ES-I3 (cell line): ENCODE data around the gene ACBD5.
"Not testable (repeated sequence)": the region's sequence is repeated elsewhere in the genome, so short reads cannot be mapped to it uniquely, and the experiment has no call there.

Experiments
- H3K36me3 ChIP-seq: 2 replicates; pipeline ENCODE4 v1.6.1; 2013; ENCODE audit warnings: mild to moderate bottlenecking, low read length, control low read depth, moderate library complexity; ENCODE audit not compliant: insufficient read depth
- H3K4me1 ChIP-seq: 2 replicates; pipeline ENCODE4 v1.6.1; 2013; ENCODE audit warnings: mild to moderate bottlenecking, control low read depth, low read length; ENCODE audit not compliant: insufficient read depth
- H3K9ac ChIP-seq: 2 replicates; pipeline ENCODE4 v1.6.1; 2013; ENCODE audit warnings: low read depth, mild to moderate bottlenecking, low read length, moderate library complexity
- H3K9me3 ChIP-seq: 2 replicates; pipeline ENCODE4 v1.6.1; 2013; ENCODE audit warnings: mild to moderate bottlenecking, low read length, moderate library complexity; ENCODE audit not compliant: control insufficient read depth, insufficient read depth

The ACBD5 gene, protein sequence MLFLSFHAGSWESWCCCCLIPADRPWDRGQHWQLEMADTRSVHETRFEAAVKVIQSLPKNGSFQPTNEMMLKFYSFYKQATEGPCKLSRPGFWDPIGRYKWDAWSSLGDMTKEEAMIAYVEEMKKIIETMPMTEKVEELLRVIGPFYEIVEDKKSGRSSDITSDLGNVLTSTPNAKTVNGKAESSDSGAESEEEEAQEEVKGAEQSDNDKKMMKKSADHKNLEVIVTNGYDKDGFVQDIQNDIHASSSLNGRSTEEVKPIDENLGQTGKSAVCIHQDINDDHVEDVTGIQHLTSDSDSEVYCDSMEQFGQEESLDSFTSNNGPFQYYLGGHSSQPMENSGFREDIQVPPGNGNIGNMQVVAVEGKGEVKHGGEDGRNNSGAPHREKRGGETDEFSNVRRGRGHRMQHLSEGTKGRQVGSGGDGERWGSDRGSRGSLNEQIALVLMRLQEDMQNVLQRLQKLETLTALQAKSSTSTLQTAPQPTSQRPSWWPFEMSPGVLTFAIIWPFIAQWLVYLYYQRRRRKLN

GRCh38 chr10:27240212-27241009 is at the start of gene ACBD5:
TSS of gene ACBD5 (minus strand) at chr10:27240797. CDS start at chr10:27240688, 109 bp downstream.
- no peaks in the 10 kb centered on the region for H3K9me3 ChIP-seq
- no peaks in the 10 kb centered on the region for H3K36me3 ChIP-seq
- no peaks in the 10 kb centered on the region for H3K4me1 ChIP-seq
- peak within 1 kb of the TSS; percentile 64 for H3K9ac ChIP-seq

- Histone ChIP-seq H3K9me3 (no peaks in the 10 kb centered on the region), H3K9ac (no peak overlapping the region), H3K4me1 (no peaks in the 10 kb centered on the region), H3K36me3 (no peaks in the 10 kb centered on the region)
These were observed 44.5 kb upstream of the ACBD5 start for GRCh38 chr10:27285093-27285492.

GRCh38 chr10:27276581-27276980 is 36.0 kb upstream of the ACBD5 start:
- H3K4me1 ChIP-seq: no peaks in the 10 kb centered on the region
- H3K9me3 ChIP-seq: no peaks in the 10 kb centered on the region
- no peak overlapping the region for H3K9ac ChIP-seq
- no peaks in the 10 kb centered on the region for H3K36me3 ChIP-seq

- H3K4me1 ChIP-seq, H3K36me3 ChIP-seq, H3K9me3 ChIP-seq, H3K9ac ChIP-seq: not testable (repeated sequence)
These were observed 25.4 kb upstream of the ACBD5 start for GRCh38 chr10:27266025-27266424.

DNA sequence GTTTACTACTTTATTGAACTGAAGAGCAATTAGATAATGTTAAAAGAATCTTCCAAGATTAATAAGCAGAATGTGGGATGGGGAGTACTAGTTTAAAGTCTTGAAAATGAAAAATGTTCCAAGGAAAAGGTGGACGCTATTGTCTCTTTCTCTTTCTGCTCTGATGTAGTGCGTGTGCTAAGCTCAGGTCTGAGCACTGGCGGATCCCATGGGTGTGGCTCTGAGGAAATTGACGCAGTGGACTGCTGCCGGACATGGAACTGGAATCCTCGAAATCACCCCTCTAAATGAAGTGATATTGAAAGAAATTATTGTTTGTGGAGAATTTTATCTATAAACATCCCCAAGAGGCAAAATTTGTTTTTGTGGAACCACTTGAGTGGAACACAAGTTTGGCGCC is 22.2 kb upstream of the ACBD5 start:
- not testable (repeated sequence) for H3K4me1 ChIP-seq, H3K36me3 ChIP-seq, H3K9me3 ChIP-seq, H3K9ac ChIP-seq

GRCh38 chr10:27258838-27259812 is 18.5 kb upstream of the ACBD5 start:
- Histone ChIP-seq H3K36me3 (no peaks in the 10 kb centered on the region), H3K9ac (peak overlapping the region; percentile 58), H3K9me3 (no peaks in the 10 kb centered on the region), H3K4me1 (no peaks in the 10 kb centered on the region)

DNA sequence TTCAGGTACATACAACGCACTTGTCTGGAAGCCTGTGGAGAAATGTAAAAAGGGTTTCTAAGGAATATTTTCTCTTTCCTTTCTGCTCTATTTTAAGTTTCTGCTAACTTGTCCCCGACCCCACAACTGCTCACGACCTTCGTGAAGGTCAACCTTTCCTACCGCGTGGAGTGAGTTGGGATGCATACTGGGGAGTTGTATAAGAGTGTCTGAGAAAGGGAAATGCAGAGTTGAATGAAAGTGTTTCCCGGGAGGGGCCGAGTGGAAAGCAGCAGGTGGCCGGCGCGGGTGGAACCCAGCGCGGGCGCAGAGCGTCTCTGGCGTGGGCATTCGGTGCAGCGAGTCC is 17.9 kb upstream of the ACBD5 start:
- Histone ChIP-seq H3K36me3 (no peaks in the 10 kb centered on the region), H3K4me1 (no peaks in the 10 kb centered on the region), H3K9ac (peak overlapping the region; percentile 58), H3K9me3 (no peaks in the 10 kb centered on the region)

DNA sequence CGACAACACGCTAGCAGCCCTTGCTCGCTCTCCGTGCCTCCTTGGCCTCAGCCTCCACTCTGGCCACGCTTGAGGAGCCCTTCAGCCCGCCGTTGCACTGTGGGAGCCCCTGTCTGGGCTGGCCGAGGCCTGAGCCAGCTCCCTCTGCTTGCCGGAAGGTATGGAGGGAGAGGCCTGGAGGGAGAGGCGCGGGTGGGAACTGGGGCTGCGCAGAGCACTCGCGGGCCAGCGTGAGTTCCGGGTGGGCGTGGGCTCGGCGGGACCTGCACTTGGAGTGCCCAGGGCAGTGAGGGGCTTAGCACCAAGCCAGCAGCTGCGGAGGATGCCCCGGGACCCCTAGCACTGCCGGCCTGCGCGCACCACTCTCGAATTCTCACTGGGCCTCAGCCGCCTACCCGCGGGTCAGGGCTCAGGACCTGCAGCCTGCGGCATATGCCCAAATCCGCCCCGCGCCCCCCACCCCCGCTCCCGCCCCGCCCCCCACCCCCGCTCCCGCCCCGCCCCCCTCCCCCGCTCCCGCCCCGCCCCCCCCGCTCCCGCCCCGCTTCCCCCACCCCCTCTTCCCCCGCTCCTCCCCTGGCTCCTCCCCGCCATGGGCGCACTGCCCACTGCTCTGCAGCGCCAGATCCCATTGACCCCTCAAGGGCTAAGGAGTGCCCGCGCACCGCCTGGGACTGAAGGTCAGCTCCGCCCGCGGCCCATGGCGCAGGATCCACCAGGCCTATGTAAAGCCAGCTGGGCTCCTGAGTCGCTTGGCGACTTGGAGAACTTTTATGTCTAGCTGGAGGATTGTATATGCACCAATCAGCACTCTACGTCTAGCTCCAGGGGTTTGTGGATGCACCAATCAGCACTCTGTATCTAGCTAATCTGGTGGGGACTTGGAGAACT is 15.9 kb upstream of the ACBD5 start:
- Histone ChIP-seq H3K9me3 (no peaks in the 10 kb centered on the region), H3K9ac (no peak overlapping the region), H3K36me3 (no peaks in the 10 kb centered on the region), H3K4me1 (peaks cover 4% of the 10 kb centered on the region; the same call in 1 of the 2 replicates)

DNA sequence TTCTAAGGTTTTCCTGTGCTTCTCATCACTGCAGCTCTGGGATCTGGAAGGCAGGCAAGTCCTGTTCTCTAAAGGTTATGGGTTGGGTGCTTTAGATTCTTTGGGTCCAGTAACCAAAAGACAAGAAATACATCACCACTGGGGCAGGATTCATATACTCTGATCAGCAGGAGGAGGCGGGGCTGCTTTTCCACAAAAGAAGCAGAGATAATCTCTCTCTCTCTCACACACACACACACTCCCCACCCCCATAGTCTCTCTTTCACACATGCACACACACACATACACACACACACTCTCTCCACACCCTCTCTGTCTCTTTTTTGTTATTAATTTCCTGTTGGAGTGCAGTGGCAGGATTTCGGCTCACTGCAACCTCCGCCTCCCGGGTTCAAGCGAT is 13.0 kb upstream of the ACBD5 start:
- peaks cover 4% of the 10 kb centered on the region; the same call in 1 of the 2 replicates for H3K4me1 ChIP-seq
- no peaks in the 10 kb centered on the region for H3K9me3 ChIP-seq
- H3K9ac ChIP-seq: peak overlapping the region; percentile 74; the same call in 1 of the 2 replicates
- no peaks in the 10 kb centered on the region for H3K36me3 ChIP-seq

DNA sequence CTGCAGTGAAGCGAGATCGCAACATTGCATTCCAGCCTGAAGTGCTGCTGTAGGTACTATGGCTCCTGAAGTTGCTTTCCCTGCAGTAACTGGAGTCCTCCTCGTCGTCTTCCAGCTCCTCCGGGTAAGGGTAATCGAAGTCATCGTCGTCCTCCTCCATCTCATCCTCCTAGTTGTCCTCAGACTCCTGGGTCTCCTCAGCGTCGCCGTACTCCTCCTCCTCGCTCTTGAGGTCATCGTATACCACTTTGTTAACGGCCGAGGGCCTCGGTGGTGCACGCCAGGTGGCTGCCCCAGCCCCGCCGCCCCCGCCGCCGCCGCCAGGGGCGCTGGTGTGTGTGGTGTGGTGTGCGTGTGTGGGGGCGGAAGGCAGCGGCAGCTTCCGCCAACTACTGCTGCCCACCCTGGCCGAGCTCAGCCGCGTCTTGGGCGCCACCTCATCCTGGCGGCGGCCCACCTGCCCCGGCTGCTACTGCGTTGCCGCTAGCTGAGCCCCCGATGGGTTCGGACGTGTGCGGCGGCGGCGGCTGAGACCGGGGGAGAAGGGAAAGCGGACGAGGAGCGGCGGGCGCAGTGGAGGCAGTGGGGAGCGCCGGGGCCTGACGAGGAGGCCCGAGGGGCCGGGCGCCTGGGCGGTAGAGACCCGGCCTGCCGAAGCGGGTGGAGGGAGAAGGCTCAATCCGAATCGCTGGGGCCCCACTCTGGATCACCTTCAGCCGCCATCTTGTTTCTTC is 11.8 kb upstream of the ACBD5 start:
- Histone ChIP-seq H3K36me3 (no peaks in the 10 kb centered on the region), H3K4me1 (peaks cover 4% of the 10 kb centered on the region; the same call in 1 of the 2 replicates), H3K9ac (peak overlapping the region; percentile 74), H3K9me3 (no peaks in the 10 kb centered on the region)

DNA sequence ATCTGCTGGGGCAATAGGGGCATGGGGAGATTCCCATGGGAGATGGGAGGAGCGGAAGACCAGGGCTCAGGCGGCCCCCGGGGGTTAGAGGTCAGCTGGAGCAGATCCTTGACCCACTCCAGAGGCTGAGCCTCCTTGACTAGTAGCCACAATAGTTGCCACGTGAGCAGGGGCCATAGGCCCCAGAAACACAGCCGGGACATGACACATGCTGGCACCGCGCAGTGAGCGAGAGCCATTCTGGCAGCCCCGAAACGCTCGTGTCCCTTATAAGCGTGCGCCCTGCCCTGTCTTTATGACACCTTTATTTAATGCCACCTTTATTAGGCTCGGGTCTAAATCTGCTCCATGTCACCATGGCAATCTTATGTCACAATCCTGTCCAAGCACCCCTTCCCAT is 11.0 kb upstream of the ACBD5 start:
- Histone ChIP-seq H3K9ac (no peak overlapping the region), H3K4me1 (peaks cover 4% of the 10 kb centered on the region; the same call in 1 of the 2 replicates), H3K9me3 (no peaks in the 10 kb centered on the region), H3K36me3 (no peaks in the 10 kb centered on the region)

DNA sequence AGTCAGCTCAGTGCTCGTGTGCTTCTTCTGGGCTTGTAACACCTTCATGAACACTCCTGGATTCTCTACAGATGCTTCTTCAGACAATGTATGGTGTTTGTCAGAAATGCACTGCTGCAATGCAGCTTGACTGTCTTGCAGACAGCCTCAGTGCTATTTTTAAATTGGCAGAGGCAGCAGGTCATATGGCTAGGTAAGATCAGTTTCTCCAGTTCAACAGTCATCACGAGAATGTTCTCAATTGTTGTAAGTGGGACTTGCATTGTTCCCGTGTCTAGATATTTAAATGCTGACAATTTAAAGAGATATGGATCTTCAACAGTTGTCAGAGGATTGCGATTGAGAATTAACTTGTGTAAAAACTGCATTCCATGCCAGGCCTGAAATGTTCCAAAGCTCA is 7.6 kb upstream of the ACBD5 start:
- peaks cover 4% of the 10 kb centered on the region; the same call in 1 of the 2 replicates for H3K4me1 ChIP-seq
- no peak overlapping the region for H3K9ac ChIP-seq
- H3K36me3 ChIP-seq: no peaks in the 10 kb centered on the region
- H3K9me3 ChIP-seq: no peaks in the 10 kb centered on the region

GRCh38 chr10:27247441-27247840 is 6.8 kb upstream of the ACBD5 start:
- Histone ChIP-seq H3K36me3 (no peaks in the 10 kb centered on the region), H3K9me3 (no peaks in the 10 kb centered on the region), H3K9ac (no peak overlapping the region), H3K4me1 (peaks cover 4% of the 10 kb centered on the region; the same call in 1 of the 2 replicates)
